ENCODE measurements around the gene GPR35. TPM values are rescaled to one million over a fixed set of nuclear protein-coding genes. Genes with fewer than 3 reads are reported as not detected.

The GPR35 gene
- total RNA-seq, 1 experiment from 2014 or later: 4.2 TPM

DNA sequence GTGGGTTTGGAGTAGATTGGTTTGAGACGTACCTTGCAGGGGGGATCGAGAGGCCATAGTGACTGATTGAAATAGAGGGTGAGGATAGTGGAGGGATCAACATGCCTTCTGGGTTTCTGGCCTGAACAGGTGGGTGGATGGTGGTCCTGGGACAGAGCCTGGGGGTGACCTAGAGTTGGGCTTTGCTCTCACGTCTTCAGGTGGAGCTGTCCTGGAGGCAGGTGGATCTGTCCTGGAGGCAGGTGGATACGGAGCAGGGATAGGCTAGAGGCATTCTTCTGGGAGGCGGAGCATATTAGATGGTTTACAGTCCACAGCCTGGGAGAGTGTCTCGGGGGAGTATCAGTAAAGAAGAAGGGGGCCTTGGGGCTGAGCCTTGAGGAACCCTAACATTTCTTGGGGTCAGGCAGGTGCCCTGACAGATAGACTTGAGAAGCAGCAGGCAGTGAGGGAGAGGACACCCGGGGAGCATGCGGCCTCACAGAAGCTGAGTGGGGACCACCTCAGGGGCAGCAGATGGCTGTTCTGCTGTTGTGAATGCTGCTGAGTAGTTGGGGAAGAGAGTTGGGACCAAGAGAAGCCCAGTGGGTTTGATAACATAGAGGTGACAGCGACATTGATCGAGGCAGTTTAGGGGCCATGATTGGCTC, 37.1 kb upstream of the GPR35 start:
- Histone ChIP-seq H2AFZ (ENCODE audit: low read depth, low read length, poor library complexity, severe bottlenecking) (no peak overlapping the region), H3K9ac (ENCODE audit: low read length) (peak overlapping the region; percentile 91), H3K4me3 (replicated peaks in 1 of 2; ENCODE audit: low read depth in 1 of 2, low read length in 2 of 2) (peak overlapping the region; percentile 98 to 99), H3K9me2 (ENCODE audit: insufficient read depth) (no peaks in the 10 kb centered on the region), H3K4me2 (ENCODE audit: low read length) (peak overlapping the region; percentile 96), H3K27ac (ENCODE audit: low read depth, low read length) (no peak overlapping the region), H3K36me3 (ENCODE audit: control insufficient read depth in 1 of 2, insufficient read depth in 2 of 2, low read length in 2 of 2) (peaks cover 3 to 9% of the 10 kb centered on the region in 2 experiments; a peak in 3 of 4 replicates), H4K20me1 (ENCODE audit: insufficient read depth) (no peaks in the 10 kb centered on the region), H3K27me3 (ENCODE audit: insufficient read depth, low read length) (no peaks in the 10 kb centered on the region), H3K79me2 (ENCODE audit: insufficient read depth, low read length) (peaks cover 62% of the 10 kb centered on the region), H3K9me3 (ENCODE audit: control insufficient read depth in 1 of 2, insufficient read depth in 1 of 2, low read depth in 1 of 2, low read length in 2 of 2) (no peaks in the 10 kb centered on the region), H3K4me1 (ENCODE audit: control insufficient read depth in 1 of 2, insufficient read depth in 2 of 2, low read length in 2 of 2) (peaks cover 21 to 32% of the 10 kb centered on the region in 2 experiments)
- TSS peak; percentile 58 for BruUV-seq (replicated peaks)
- ATAC-seq: no peak
- CTCF ChIA-PET: interaction anchor here (0.9 kb wide), 1 partner anchor 8 kb away, joined by 3 read pairs; no protein-coding TSS in a partner anchor
- no peak for DNase-seq (ENCODE audit: low read depth, low spot score)
- intact Hi-C loops (cut with micrococcal nuclease): no loop called here
- no peak for TF ChIP-seq ZFX (IDR thresholded peaks at IDR 0.05)
- TF ChIP-seq RAD21 (IDR thresholded peaks at IDR 0.05; ENCODE audit: low read depth): no peak
- TF ChIP-seq, protein P1, sequence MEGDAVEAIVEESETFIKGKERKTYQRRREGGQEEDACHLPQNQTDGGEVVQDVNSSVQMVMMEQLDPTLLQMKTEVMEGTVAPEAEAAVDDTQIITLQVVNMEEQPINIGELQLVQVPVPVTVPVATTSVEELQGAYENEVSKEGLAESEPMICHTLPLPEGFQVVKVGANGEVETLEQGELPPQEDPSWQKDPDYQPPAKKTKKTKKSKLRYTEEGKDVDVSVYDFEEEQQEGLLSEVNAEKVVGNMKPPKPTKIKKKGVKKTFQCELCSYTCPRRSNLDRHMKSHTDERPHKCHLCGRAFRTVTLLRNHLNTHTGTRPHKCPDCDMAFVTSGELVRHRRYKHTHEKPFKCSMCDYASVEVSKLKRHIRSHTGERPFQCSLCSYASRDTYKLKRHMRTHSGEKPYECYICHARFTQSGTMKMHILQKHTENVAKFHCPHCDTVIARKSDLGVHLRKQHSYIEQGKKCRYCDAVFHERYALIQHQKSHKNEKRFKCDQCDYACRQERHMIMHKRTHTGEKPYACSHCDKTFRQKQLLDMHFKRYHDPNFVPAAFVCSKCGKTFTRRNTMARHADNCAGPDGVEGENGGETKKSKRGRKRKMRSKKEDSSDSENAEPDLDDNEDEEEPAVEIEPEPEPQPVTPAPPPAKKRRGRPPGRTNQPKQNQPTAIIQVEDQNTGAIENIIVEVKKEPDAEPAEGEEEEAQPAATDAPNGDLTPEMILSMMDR (IDR thresholded peaks at IDR 0.05 in 2 of 3, conservative IDR thresholded peaks at IDR 0.05 in 1 of 3; ENCODE audit: borderline replicate concordance in 1 of 3, insufficient read depth in 1 of 3, low read depth in 2 of 3, low read length in 2 of 3): no peak
- TF ChIP-seq POLR2A (IDR thresholded peaks at IDR 0.05; ENCODE audit: borderline replicate concordance, extremely low read depth, insufficient read depth, insufficient read length): no peak
- TF ChIP-seq EZH2phosphoT487 (IDR thresholded peaks at IDR 0.05; ENCODE audit: borderline replicate concordance): no peak
- no peak for TF ChIP-seq CEBPB (IDR thresholded peaks at IDR 0.05; ENCODE audit: low read depth)
- TF ChIP-seq TCF7L2 (IDR thresholded peaks at IDR 0.05; ENCODE audit: borderline replicate concordance, extremely low read depth, insufficient read depth, insufficient read length): no peak
- TF ChIP-seq, protein P2, sequence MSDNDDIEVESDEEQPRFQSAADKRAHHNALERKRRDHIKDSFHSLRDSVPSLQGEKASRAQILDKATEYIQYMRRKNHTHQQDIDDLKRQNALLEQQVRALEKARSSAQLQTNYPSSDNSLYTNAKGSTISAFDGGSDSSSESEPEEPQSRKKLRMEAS (IDR thresholded peaks at IDR 0.05): no peak
- no peak for TF ChIP-seq EGR1 (IDR thresholded peaks at IDR 0.05; ENCODE audit: low read depth)
- POLR2A ChIA-PET: no interaction called here
- RAD21 ChIA-PET (ENCODE audit: low non-redundant PET in 1 of 2, low total read pairs in 2 of 2, uncharacterized antibody in 2 of 2, unreplicated experiment in 2 of 2): no interaction called here

Measured in HCT116 (cell line).